Right lobe of liver (tissue), 6 donors: ENCODE results near the gene LMF2. TPM values are rescaled to one million over a fixed set of nuclear protein-coding genes. Genes with fewer than 3 reads are reported as not detected.
A peak's percentile ranks its signal among the peaks of the same experiment; 100 is the strongest.

ENCODE experiments used
- ATAC-seq, 4 donors: fragments of 200-7000 bp; cut with Tn5 transposase; one replicate each; pipeline ENCODE4 v1.9.1; 2020; ENCODE audit warnings: mild to moderate bottlenecking in 4 of 4, moderate library complexity in 4 of 4
- DNase-seq, 3 donors: peaks; one replicate each; pipeline ENCODE4 v3.0.0-alpha.2; 2020
- H3K27ac ChIP-seq, 3 donors: fragments of 200-600 bp; one replicate each; pipeline ENCODE4 v1.8.0; 2022
- H3K27me3 ChIP-seq, 2 donors: fragments of 200-600 bp; one replicate each; pipeline ENCODE4 v1.8.0; 2022
- H3K36me3 ChIP-seq, 4 donors: fragments of 200-600 bp; sonication (generic) in 1 of 4; one replicate each; pipeline versions ENCODE4 v1.5.1 to v1.8.0; 2017 to 2022; ENCODE audit warnings: control low read depth in 1 of 4
- H3K4me1 ChIP-seq, 4 donors: fragments of 200-600 bp; sonication (generic) in 1 of 4; one replicate each; pipeline versions ENCODE4 v1.5.1 to v1.8.0; 2017 to 2022; ENCODE audit warnings: control low read depth in 1 of 4
- H3K4me3 ChIP-seq, 3 donors: fragments of 200-600 bp; one replicate each; pipeline ENCODE4 v1.8.0; 2022
- H3K9me3 ChIP-seq, 4 donors: fragments of 200-600 bp; sonication (generic) in 1 of 4; one replicate each; pipeline versions ENCODE4 v1.5.1 to v1.8.0; 2017 to 2022; ENCODE audit warnings: control low read depth in 1 of 4
- POLR2A ChIP-seq: fragments of 450-650 bp; IDR thresholded peaks from one replicate; pipeline ENCODE4 v1.6.1; 2017; ENCODE audit warnings: antibody characterized with exemption, mild to moderate bottlenecking
- WGBS: methylation state at CpG from one replicate; pipeline ENCODE4 v1.1.6; 2018; ENCODE audit warnings: low coverage, low lambda C conversion rate; ENCODE audit not compliant: insufficient coverage; ENCODE audit errors: missing lambda C conversion rate; 5-methylcytosine and 5-hydroxymethylcytosine counted together
- intact Hi-C, 2 donors: fragments of 100-400 bp; cut with DNase I; formaldehyde crosslinking; loops; one replicate each; pipeline versions ENCODE4 v1.11.2 to v1.14.1; 2022
- total RNA-seq, 6 experiments: library from RNA; depleted of rRNA in 2 of 6; stranded (reverse); fragments of >200 nt in 2 of 6; fragmentation: NEBNext Ultra II Directional in 3 of 6; extraction: Animal tissue kit (Norgen Biotek cat#: 25700) in 3 of 6; gene quantifications; one replicate each; pipeline versions ENCODE4 v1.1.0 to v1.2.4, GENCODE V29; 2016 to 2023
- TF ChIP-seq, protein P1 (sequence below), 4 donors: fragments of 200-600 bp in 3 of 4; fragments of 450-650 bp in 1 of 4; IDR thresholded peaks; one replicate each; pipeline versions ENCODE4 v1.5.1 to v1.8.0; 2016 to 2022; ENCODE audit warnings: antibody characterized with exemption in 4 of 4, mild to moderate bottlenecking in 2 of 4
- donor health status: DM: no; HTN: yes; CAD: no.
- donor health status: DM: no; HTN: no; CAD: no.
- donor health status: DM: no; HTN: no; CAD: no.
- donor health status: DM: no; HTN: yes; CAD: no.
- donor health status: DM: no; HTN: yes; CAD: no.

The LMF2 gene
- total RNA-seq, 6 experiments from 2014 or later, result 33.2 to 47.6 (median 41.7) TPM

DNA sequence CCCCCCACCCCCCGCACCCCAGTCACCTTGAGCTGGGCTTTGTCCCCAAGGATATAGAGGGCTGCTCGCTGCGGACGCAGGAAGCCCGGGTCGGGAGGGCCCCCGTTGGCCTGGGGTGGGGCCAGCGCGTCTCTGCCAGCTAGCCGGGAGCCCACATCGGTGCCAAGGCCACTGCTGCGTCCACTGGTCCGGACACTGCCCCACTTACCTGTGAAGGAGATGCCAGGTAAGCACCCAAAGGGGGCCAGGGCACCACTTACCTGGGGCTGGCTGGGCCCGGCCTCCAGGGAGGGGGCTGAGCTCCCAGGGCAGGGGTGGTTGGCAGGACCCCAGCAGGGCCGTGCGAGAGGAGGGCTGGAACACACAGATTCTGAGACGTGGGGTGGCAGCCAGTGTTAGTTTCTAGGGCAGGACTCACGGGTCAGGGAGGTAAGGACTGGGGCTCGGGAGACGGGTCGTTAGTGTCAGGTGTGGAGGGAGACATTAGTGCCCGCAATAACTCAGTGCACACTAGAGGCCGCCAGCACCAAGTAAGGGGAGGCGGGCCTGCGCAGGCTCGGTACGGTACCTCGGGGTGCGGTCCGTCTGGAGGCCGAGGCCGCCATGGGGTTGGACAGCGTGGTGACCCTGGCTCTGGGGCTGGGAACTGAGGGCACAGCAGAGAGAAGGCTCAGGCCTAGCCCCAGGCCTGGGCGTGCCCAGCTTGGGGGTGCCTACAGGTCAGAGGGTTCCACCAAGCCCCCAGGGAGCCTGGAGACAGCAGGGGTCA is 50.9 kb downstream of the LMF2 start:
- ATAC-seq, result peak in 1 of 4 donors; percentile 11
- no peaks in the 10 kb centered on the region for H3K27me3 ChIP-seq
- DNase-seq, result no peak
- H3K27ac ChIP-seq, result no peak overlapping the region
- TF ChIP-seq POLR2A, result no peak
- TF ChIP-seq, protein P1, sequence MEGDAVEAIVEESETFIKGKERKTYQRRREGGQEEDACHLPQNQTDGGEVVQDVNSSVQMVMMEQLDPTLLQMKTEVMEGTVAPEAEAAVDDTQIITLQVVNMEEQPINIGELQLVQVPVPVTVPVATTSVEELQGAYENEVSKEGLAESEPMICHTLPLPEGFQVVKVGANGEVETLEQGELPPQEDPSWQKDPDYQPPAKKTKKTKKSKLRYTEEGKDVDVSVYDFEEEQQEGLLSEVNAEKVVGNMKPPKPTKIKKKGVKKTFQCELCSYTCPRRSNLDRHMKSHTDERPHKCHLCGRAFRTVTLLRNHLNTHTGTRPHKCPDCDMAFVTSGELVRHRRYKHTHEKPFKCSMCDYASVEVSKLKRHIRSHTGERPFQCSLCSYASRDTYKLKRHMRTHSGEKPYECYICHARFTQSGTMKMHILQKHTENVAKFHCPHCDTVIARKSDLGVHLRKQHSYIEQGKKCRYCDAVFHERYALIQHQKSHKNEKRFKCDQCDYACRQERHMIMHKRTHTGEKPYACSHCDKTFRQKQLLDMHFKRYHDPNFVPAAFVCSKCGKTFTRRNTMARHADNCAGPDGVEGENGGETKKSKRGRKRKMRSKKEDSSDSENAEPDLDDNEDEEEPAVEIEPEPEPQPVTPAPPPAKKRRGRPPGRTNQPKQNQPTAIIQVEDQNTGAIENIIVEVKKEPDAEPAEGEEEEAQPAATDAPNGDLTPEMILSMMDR (IDR thresholded peaks at IDR 0.05), result peak in 1 of 4 donors; percentile 7
- intact Hi-C loops, result no loop called here
- H3K36me3 ChIP-seq, result peaks cover 4 to 47% (median 19%) of the 10 kb centered on the region in 4 donors
- no peak overlapping the region for H3K4me3 ChIP-seq
- WGBS, result 74% methylated on average over 6 of the region's 34 CpGs
- no peaks in the 10 kb centered on the region for H3K4me1 ChIP-seq
- no peaks in the 10 kb centered on the region for H3K9me3 ChIP-seq

DNA sequence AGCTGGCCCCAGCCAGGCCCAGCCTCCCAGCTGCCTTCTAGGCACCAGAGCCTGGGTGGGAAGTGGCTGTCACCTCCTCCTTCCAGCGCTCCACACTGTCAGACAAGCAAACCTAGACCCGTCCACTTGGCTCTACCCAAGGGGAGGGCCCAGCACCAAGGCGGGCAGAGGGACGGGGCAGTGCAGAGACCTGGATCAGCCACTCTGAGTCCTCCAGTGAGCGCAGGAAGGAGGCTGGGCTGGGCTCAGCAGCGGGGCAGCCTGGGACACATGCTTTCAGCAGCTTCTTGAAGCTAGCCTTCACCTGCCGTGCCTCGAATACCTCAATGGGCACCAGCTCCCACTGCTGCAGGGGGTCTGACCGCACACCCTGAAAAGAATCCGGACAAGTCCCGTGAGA is 51.5 kb downstream of the LMF2 start:
- Histone ChIP-seq H3K9me3 (no peaks in the 10 kb centered on the region), H3K36me3 (peaks cover 0 to 41% (median 15%) of the 10 kb centered on the region in 4 donors), H3K4me3 (no peak overlapping the region), H3K4me1 (no peaks in the 10 kb centered on the region), H3K27ac (no peak overlapping the region), H3K27me3 (no peaks in the 10 kb centered on the region)
- ATAC-seq (no peak), DNase-seq (no peak)
- WGBS, result 97% methylated on average over 7 of the region's 11 CpGs
- no peak for TF ChIP-seq POLR2A
- TF ChIP-seq, protein P1 (IDR thresholded peaks at IDR 0.05), result no peak
- intact Hi-C loops, result no loop called here

- no peaks in the 10 kb centered on the region for H3K27me3 ChIP-seq
- H3K36me3 ChIP-seq, result peaks cover 0 to 34% (median 11%) of the 10 kb centered on the region in 4 donors
- no peak for ATAC-seq
- DNase-seq, result no peak
- WGBS, result no CpG with 5 or more reads among the region's 18 CpGs
- H3K4me1 ChIP-seq, result no peaks in the 10 kb centered on the region
- H3K27ac ChIP-seq, result no peak overlapping the region
- intact Hi-C loops, result no loop called here
- H3K4me3 ChIP-seq, result no peak overlapping the region
- TF ChIP-seq, protein P1 (IDR thresholded peaks at IDR 0.05), result no peak
- no peaks in the 10 kb centered on the region for H3K9me3 ChIP-seq
These were observed 52.3 kb downstream of the LMF2 start for GRCh38 chr22:50455201-50455600.

DNA sequence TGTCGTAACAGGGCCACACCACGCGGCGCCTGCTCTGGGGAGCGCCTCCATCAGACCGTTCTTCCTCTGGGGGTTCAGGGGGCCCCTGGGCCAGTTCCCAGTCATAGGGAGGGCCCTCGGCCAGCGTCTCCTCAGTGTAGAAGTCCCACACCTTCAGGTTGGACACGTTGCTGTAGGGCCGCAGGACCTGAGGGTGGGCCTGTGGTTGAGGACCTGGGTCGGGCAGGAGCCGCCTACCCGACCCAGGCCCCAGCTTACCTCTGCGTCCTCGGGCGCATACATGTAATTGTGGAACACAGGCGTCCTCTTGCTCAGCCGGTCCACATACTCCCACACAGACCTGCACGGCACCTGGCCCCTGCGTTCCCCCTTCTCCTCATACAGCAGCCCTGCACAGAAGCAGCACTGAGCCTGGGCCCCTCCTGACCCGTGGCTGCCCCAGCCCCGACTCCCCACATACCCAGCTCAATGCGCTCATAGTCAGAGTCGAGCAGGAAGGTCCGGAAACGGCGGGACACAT is 52.9 kb downstream of the LMF2 start:
- TF ChIP-seq, protein P1 (IDR thresholded peaks at IDR 0.05), result no peak
- TF ChIP-seq POLR2A, result no peak
- Histone ChIP-seq H3K4me1 (no peaks in the 10 kb centered on the region), H3K9me3 (no peaks in the 10 kb centered on the region), H3K27ac (no peak overlapping the region), H3K36me3 (peaks cover 0 to 38% (median 8%) of the 10 kb centered on the region in 4 donors), H3K4me3 (no peak overlapping the region), H3K27me3 (no peaks in the 10 kb centered on the region)
- intact Hi-C loops, result no loop called here
- ATAC-seq (no peak), DNase-seq (no peak)
- 86% methylated on average over 4 of the region's 27 CpGs for WGBS

Other genes with a start within 250 kb of the LMF2 start
- 1 to 10 TPM; 2.1 to 7.6 (median 3.6) TPM for gene MAPK12, start 246.0 kb downstream of the LMF2 start, total RNA-seq
- 1 to 10 TPM; 1.7 to 6.4 (median 2.5) TPM for gene MAPK11, start 237.3 kb downstream of the LMF2 start, total RNA-seq
- gene PLXNB2, start 200.1 kb downstream of the LMF2 start, total RNA-seq, result 100 to 1,000 TPM; 154 to 181 (median 161) TPM
- gene DENND6B, start 180.7 kb downstream of the LMF2 start, total RNA-seq, result 1 to 10 TPM in 5 of 6 experiments, under 1 TPM in 1; 0.98 to 4.1 (median 1.9) TPM
- 10 to 100 TPM; 38.3 to 80.3 (median 54.4) TPM for gene PPP6R2, start 164.4 kb downstream of the LMF2 start, total RNA-seq
- gene SBF1, start 32.7 kb downstream of the LMF2 start, total RNA-seq, result 10 to 100 TPM; 18.3 to 28.9 (median 22.8) TPM
- gene ADM2, start 26.2 kb downstream of the LMF2 start, total RNA-seq, result 10 to 100 TPM in 1 of 6 experiments, 1 to 10 TPM in 5; 1.0 to 19.2 (median 2.2) TPM
- gene MIOX, start 20.8 kb downstream of the LMF2 start, total RNA-seq, result not detected
- gene NCAPH2, start 522 bp upstream of the LMF2 start, total RNA-seq, result 10 to 100 TPM; 11.4 to 17.3 (median 13.9) TPM
- 1 to 10 TPM in 3 of 6 experiments, under 1 TPM in 1, not detected in 2; 0.80 to 4.2 (median 2.5) TPM for gene SCO2, start 17.9 kb upstream of the LMF2 start, total RNA-seq
- gene TYMP, start 22.3 kb upstream of the LMF2 start, total RNA-seq, result 100 to 1,000 TPM in 3 of 6 experiments, 10 to 100 TPM in 3; 30.6 to 223 (median 88.2) TPM
- 1 to 10 TPM in 2 of 6 experiments, under 1 TPM in 2, not detected in 2; 0.07 to 1.4 (median 0.62) TPM for gene KLHDC7B, start 38.2 kb upstream of the LMF2 start, total RNA-seq
- 1 to 10 TPM in 2 of 6 experiments, not detected in 4; 3.3 to 4.7 TPM for gene SYCE3, start 55.2 kb upstream of the LMF2 start, total RNA-seq
- 10 to 100 TPM in 5 of 6 experiments, 1 to 10 TPM in 1; 3.8 to 30.7 (median 13.0) TPM for gene CPT1B, start 70.7 kb upstream of the LMF2 start, total RNA-seq
- 10 to 100 TPM; 10.9 to 43.4 (median 26.7) TPM for gene CHKB, start 75.1 kb upstream of the LMF2 start, total RNA-seq
- 1 to 10 TPM in 1 of 6 experiments, under 1 TPM in 5; 0.15 to 1.7 (median 0.45) TPM for gene MAPK8IP2, start 93.1 kb upstream of the LMF2 start, total RNA-seq
- 10 to 100 TPM; 20.8 to 47.3 (median 38.6) TPM for gene ARSA, start 120.5 kb upstream of the LMF2 start, total RNA-seq
- gene SHANK3, start 165.1 kb upstream of the LMF2 start, total RNA-seq, result 10 to 100 TPM in 5 of 6 experiments, 1 to 10 TPM in 1; 9.7 to 16.0 (median 14.8) TPM
- gene ACR, start 230.5 kb upstream of the LMF2 start, total RNA-seq, result under 1 TPM in 5 of 6 experiments, not detected in 1; 0.34 to 0.84 (median 0.55) TPM